GM21515 (cell line): ENCODE data around the gene MSH3.
A peak's percentile ranks its signal among the peaks of the same experiment; 100 is the strongest.
"Not testable (repeated sequence)": the region's sequence is repeated elsewhere in the genome, so short reads cannot be mapped to it uniquely, and the experiment has no call there.

ENCODE experiments used
- ATAC-seq: cut with Tn5 transposase; IDR thresholded peaks from one replicate; pipeline ENCODE4 v1.9.1; 2021; ENCODE audit not compliant: unreplicated experiment

MSH3 gene

DNA sequence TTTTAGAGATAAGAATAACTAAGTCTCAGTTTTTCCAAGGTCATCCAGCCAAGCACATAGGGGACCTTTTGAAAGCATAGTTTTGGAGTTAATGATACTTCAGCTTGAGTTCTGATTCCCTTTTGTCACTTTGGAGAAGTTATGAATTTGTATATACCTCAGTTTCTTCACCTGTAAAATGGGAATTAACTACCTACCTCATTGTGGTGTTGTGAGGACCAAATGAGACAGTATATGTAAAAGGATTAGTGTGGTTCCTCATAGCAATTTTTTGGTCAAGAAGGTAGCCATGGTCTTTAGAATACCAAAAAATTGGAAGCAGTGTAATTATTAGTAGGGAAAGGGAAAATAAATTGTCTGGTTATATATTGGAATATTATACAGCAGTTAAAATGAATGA lies 98.0 kb downstream of the MSH3 start:
- no peak for ATAC-seq

- no peak for ATAC-seq
Measured at GRCh38 chr5:80753712-80754111, 99.3 kb downstream of the MSH3 start.

DNA sequence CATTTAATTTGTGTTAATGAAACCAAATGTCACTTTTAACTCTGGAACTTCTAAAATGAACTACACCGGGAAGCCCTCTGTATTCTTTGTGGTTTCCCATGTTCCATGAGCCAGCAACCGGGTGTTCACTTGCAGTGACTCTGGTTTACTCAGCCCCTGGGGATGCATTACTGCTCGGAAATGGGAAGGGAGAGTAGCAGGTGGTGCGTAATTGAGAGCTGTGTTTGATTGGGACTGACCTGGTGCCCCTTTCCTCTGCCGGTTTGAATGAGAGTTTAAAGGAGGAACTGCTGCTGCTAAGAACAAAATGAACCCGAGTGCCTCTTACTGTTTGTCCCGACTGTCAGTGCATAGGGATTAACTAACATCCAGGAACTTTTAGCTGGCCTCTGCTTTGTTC lies 100.4 kb downstream of the MSH3 start:
- ATAC-seq = peak; percentile 51

DNA sequence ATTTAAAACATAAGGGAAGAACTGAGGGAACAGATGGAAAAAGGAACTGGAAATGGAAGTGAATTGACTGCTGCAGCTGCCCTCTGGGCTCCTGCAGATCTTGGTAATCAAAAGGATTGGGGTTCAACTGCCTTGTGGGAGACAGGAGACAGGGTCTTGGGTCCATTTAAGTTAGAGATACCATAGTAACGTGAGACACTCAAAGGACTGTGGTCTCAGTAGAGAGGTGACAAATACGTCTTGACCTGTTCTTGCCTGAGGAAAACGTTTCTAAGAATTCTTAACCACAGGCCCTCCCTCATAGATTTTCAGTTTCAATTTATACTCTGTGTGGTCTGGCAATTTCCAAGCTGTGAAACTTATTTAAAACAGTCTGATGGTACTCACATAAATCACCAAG lies 101.2 kb downstream of the MSH3 start:
- ATAC-seq = peak; percentile 98

DNA sequence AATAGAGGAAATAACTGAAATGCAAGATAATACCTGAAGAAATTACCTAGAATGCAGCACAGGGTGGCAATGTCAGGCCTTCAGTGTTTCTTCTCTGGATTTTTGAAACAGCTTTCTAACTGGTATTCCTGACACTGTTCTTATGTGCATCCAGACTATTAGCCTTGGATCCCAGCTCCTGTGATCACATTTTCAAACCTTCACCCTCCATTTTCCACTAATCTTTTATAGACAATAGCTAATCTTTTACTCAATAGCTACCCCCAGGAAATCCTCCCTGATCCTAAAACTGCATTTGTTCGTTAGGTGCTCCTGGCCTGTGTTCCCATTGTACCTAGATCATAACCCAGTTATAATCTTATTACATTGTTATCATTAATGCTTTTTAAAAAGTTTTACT lies 101.8 kb downstream of the MSH3 start:
- no peak for ATAC-seq

- no peak for ATAC-seq
Measured at GRCh38 chr5:80757290-80757689, 102.8 kb downstream of the MSH3 start.

GRCh38 chr5:80759866-80760577 lies 105.6 kb downstream of the MSH3 start:
- ATAC-seq = no peak

- ATAC-seq = no peak
Measured at GRCh38 chr5:80760680-80761079, 106.2 kb downstream of the MSH3 start.

DNA sequence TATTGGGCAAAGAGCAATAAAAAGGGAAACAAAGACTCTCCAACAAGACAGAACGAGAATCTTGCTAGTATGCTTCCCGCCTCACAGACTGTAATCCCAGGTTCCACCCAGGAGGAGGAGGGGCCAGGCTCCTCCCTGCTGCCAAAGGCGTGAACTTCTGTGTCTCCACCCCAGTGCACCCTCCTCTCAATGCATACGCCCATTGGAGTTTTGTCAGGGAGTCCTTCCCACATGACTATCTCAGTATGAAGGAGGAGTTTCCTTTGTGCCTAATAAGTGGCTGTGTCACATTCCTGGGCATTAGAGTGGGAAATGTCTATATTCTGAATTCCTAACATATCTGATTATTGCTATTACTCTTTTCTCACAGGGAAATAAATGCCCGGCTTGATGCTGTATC lies 106.7 kb downstream of the MSH3 start:
- ATAC-seq = no peak

DNA sequence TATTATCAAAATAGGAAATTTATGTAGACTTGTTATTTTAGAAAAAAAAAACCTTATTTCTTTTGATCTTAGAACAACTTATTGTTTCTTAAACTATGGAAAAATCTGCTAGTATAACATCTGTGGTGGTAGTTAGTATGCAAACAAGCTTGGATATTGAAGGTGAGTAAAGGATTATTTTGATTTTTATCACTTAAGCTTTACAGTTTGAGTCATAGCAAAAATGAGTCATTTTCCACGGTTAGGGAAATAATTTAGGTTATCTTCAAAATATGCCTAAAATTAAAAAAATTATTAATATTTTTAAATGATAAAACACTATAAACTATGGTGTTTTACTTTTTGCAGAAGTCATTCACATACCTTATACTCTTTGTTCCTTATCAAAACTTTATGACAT lies 107.5 kb downstream of the MSH3 start:
- no peak for ATAC-seq

DNA sequence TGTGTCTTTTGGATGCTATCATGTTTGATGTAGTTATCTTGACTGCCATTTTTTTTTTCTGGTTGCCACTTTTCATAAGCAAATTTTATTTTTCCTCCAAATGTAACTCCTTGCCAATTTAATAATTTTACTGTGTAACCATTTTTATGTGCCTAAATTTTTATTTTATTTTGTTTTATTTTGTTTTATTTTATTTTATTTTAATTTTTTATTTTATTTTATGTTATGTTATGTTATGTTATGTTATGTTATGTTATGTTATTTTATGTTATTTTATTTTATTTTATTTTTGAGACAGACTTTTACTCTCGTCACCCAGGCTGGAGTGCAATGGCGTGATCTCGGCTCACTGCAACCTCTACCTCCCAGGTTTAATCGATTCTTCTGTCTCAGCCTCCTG lies 108.1 kb downstream of the MSH3 start:
- no peak for ATAC-seq

GRCh38 chr5:80763211-80763610 lies 108.8 kb downstream of the MSH3 start:
- ATAC-seq = no peak

DNA sequence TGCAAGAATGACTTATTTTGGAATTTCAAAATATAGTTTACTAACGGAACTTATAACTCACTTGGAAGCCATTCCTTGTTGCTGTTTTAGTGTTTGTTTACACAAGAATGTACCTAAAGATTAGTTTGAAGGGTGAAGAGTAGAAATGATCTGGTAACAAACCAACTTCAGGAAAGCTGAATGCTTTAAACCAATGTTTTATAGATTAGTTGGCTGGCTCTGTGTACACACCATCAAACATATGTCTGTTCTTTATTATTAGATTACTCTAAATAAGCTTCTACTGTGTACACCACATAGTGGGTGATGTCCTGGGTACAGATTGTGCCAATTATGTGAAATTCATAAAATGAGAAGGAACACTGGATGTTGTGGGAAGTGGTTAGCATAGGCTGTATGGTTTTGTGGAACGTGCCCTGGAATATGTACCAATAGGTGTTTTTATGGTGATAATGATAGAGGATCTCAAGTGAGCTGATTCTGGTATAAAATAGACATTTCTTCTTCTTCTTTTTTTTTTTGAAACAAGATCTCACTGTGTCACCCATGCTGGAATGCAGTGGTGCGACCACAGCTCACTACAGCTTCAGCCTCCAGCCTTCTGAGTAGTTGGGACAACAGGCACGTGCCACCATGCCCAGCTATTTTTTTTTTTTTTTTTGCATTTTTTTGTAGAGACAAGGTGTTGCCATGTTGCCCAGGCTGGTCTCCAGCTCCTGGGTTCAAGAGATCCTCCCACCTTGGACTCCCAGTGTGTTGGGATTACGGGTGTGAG lies 109.6 kb downstream of the MSH3 start:
- no peak for ATAC-seq

DNA sequence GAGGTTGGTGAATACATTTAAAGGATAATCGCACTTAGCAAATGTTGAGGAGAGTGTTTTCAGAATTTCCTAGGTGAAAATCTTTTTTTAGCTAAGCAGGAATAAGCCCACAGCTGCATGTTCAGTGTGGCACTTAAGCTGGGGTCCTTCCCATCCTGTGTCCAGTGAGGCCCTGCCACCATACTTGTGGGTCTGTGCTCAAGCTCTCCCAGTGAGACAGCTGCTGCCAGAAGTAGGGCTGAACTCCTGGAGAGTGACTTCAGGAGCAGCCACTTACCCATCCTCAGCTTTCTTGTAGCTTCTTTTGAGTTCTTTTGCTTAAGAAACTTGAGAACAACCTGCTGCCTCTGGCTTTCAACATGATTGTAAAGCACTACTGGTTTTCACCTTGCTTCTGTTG lies 110.3 kb downstream of the MSH3 start:
- no peak for ATAC-seq

DNA sequence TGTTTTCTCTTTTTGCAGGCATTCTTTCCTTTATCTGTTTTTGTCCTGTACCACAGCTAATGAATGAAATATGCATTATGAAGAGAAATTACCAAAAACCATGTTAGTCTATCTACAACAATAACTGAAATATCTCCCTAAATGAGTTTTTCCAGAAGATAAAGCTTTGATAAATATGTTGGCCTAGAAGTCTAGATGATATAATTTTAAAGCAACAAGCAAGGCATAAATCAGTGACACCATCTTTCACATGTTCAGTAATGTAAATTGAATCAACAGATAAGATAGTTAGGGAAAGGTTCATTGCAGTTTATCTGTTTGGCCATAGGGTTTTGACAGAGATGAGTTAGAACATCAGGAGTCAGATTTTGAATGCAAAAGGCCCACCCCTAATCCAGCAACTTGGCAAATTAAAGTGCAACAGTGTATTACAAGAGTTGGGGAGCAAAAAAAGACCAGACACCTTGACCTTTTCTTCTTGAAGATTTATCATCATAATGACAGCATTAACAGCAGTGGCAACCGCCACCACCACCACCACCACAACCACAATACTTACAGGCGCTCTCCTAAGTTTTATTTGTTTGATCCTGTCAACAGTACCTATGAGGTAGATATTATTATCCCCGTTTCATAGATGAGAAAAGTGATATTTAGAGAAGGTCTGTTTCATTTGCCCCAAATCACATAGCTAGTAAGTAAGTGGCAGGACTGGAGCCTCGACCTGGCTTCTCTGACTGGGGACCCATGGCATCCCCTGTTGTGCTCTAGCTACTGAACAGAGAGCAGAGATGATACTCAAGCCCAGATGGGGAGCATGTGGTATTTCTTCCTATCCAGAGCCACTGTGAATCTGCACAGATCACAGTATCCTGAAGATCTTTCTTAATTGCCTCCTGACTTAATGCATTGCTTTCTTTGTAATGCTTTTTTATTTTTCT lies 123.2 kb downstream of the MSH3 start:
- ATAC-seq = no peak

DNA sequence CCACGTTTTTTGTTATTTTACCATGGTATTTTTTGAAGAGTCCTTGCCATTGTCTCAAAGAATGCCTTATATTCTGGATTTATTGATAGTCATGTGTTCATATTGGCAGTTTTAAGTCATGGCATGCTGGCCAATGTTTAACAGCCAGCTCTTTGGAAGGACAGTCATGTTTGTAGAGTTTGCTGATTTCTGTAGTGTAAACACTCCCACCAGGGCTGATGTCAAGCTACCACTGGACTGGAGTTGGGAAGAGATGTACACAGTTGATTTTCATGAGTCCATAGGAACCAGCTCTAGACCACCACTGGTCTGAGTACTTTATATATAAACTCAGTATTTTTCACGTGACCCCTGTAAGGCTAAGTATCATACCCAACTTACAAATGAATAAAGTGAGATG lies 125.6 kb downstream of the MSH3 start:
- ATAC-seq = no peak

DNA sequence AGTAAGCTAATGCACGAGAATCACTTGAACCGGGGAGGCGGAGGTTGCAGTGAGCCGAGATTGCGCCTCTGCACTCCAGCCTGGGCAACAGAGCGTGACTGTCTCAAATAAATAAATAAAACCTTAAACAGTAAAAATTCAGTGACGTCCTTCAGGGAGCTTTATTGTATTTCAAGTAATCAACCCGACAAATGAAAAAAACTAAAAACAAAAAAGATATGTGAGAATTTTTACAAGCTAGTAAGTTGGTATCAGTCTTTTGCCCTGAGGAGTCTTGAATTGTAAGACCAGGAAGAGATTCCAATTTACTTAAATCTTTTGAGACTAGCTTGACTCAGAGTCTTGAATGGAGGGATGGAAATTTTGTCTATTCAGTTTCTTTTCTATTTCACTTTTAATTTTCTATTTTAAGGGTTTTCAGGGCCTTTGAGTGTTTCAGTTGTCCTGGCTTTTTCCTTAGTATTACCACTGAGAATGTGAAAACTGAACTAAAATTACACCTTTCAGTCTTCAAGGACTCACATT lies 126.4 kb downstream of the MSH3 start:
- no peak for ATAC-seq

- ATAC-seq = no peak
Measured at GRCh38 chr5:80781356-80781755, 126.9 kb downstream of the MSH3 start.

- ATAC-seq = no peak
Measured at GRCh38 chr5:80782626-80783025, 128.2 kb downstream of the MSH3 start.

DNA sequence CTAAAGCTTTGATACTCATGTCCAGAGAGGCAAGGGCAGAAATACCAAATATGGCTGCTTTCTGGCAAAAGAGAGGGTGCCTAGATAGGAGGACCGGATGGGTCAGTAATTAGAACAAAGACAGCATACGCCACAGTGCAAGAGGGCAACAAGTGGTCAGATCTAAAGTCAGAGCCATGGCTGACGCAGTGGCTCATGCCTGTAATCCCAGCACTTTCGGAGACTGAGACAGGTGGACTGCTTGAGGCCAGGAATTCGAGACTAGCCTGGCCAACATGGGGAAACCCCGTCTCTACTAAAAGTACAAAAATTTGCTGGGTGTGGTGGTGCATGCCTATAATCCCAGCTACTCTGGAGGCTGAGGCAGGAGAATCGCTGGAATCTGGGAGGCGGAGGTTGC lies 129.3 kb downstream of the MSH3 start:
- ATAC-seq = not testable (repeated sequence)

GRCh38 chr5:80784451-80784850 lies 130.0 kb downstream of the MSH3 start:
- ATAC-seq = no peak
